CD4-positive, alpha-beta T cell treated with Interleukin-6 at 100 ng/mL for 8 hours (primary cell): ENCODE measurements around the gene GRK1.
"Not testable (repeated sequence)": the region's sequence is repeated elsewhere in the genome, so short reads cannot be mapped to it uniquely, and the experiment has no call there.

Source experiments
- DNase-seq: peaks from one replicate; pipeline ENCODE4 v3.0.0-alpha.2; 2020; ENCODE audit warnings: mixed read lengths, low spot score

GRK1 gene

GRCh38 chr13:113665597-113666328 is 1.3 kb upstream of the GRK1 start:
- DNase-seq = no peak

DNA sequence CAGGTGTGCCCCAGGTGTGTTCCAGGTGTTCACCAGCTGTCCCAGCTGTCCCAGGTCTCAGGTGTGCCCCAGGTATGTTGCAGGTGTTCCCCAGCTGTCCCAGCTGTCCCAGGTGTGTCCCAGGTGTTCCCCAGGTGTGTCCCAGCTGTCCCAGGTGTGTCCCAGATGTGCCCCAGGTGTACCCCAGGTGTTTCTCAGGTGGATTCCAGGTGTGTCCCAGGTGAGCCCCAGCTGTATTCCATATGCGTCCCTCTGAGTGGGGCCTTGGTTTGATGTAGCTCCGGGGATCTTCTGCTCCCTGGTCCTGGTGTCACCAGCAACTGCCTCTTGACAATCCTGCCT is 719 bp upstream of the GRK1 start:
- no peak for DNase-seq

DNA sequence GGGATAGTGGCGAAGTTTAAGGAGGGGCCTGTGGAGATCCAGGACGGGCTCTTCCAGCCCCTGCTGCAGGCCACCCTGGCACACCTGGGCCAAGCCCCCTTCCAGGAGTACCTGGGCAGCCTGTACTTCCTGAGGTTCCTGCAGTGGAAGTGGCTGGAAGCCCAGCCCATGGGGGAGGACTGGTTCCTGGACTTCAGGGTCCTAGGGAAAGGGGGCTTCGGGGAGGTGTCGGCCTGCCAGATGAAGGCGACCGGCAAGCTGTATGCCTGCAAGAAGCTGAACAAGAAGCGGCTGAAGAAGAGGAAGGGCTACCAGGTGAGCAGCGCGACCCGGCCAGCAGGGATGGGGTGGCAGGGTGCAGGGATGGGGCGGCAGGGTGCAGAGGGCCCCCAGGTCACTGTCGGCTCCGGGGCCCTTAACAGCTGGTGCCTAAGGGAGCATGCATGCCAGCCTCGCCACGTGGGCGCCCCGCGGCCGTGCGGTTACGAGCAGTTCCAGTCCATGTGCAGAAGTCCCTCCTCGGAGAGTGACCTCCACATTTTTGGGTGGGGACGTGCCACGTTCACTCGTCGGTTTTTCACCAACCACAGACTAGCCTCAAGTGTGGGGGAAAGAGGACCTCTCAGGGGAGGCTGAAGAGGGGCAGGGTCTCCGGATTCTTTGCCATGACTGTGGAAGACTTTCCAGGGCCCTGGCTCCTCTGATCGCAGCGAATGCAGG is 912 bp downstream of the GRK1 start:
- no peak for DNase-seq

GRCh38 chr13:113668491-113668971 is 1.5 kb downstream of the GRK1 start:
- no peak for DNase-seq

DNA sequence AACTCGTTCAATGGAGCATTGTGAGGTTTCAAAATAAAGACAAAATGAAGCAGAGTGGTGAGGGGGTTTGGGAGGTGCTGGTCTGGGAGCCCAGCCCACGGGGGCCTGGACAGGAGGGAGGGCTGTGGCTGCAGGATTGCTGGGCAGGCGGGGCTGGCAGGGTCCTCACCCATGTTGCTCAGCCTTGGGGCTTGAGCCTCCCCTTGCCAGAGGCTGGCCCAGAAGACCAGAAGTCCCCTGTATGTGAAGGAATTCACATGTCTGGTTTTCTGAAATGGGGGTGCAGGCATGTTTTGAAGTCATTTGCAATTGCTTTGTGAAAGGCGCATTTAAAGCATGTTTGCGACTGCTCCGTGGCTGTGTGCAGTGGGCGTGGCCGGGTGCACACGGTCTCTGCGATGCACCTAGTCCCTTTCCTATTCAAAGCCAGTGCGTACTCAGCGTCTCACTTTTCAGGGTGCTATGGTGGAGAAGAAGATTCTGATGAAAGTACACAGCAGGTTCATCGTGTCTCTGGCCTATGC is 2.3 kb downstream of the GRK1 start:
- DNase-seq = no peak

DNA sequence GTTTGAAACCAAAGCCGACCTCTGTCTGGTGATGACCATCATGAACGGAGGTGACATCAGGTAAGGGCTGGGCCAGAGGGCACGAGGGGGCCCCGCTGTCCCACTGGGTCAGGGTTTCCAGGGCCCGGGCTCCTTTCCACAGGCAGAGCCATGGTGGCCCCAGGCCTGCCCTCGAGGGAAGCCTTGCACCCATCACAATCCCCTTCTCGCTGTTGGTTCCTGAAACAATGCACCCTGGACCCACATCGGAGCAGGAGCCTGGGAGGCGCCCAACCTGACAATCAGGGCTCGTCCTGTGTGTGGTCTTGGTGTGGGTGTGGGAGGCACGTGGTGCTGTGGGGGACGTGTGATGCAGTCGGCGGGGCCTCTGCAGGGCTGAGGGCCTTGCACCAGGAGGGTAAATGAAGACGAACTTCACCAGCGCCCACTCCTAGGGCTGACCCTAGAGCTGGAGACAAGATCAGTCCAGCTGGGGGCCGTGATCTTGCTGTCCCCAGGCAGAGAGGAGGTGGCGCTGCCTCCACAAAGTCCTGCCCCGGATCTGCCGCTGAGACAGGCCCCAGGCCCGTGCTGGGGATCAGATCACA is 2.8 kb downstream of the GRK1 start:
- no peak for DNase-seq

DNA sequence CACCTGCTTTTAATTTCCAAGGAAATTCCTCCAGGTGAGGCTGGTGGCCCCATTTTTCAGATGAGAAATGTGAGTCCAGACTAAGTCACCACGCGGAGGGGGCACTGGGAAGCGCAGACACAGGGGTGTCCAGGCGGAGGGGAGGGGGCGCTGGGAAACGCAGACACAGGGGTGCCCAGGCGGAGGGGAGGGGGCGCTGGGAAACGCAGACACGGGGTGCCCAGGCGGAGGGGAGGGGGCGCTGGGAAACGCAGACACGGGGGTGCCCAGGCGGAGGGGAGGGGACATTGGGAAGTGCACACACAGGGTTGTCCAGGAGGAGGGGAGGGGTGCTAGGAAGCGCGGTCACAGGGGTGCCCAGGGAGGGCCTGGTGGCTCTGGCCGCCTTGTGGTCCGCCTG is 3.5 kb downstream of the GRK1 start:
- DNase-seq = no peak

DNA sequence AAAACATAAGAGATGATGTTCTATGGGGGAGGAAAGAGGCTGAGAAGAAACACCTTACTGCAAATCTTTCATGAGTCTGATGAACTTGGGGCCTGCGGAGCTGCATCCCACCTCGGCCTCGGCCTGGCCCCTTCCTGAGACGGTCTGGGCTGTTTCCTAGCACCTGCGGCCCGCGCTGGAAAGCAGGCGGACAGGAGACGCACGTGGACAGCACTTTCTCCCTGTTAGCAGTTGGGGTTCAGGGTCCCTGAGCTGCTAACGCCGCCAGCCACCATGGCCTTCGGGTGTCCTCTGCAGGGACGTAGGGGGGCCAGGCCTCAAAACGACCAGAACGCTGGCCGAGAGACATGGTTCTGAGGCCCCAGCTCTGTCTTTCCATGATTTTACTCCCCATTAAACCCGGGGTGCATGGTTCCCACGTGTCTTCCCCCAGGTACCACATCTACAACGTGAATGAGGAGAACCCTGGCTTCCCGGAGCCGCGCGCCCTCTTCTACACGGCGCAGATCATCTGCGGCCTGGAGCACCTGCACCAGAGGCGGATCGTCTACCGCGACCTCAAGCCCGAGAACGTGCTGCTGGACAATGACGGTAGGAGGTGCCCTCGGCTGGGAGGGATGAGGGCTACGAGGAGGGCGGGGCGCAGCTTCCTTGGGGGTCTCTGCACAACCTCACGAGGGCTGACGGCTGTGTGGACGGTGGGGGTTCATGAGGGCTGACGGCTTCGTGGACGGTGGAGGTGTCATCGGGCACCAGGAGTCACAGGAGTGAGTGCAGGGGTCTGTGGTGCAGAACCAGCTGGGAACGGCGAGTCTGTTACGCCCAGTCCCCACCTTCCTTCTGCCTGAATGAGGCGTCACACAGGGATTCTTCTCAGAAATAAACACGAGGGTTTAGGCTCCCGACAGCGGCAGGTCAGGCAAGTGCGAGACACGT is 4.3 kb downstream of the GRK1 start:
- DNase-seq = no peak

DNA sequence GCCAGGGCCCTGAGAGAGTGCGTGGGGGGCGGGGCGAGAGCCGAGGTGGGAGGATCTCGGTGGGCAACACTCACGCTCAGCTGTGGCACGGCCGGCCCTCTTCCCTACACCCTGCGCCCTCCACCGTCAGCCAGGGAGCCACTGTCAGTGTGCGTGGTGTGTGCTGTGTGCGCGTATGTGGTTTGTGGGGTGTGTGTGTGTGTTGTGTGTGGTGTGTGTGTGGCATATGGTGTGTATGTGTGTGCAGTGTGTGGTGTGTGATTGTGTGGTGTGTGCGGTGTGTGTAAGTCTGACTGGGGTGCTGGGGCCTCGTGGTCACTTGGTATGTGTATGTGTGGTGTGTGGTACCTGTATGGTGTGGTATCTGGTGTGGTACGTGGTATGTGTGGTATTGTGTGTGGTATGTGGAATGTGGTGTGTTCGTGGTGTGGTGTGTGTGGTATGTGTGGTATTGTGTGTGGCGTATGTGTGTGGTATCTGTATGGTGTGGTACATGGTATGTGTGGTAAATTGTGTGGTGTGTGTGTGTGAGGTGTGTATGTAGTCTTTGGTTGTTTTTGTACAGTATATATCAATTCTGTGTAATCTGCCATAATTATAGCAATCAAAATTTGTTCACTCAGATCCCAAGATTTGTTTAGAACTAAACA is 5.1 kb downstream of the GRK1 start:
- DNase-seq = no peak

GRCh38 chr13:113722921-113723320 is 55.9 kb downstream of the GRK1 start:
- DNase-seq = no peak

GRCh38 chr13:113723410-113724015 is 56.5 kb downstream of the GRK1 start:
- DNase-seq = no peak

DNA sequence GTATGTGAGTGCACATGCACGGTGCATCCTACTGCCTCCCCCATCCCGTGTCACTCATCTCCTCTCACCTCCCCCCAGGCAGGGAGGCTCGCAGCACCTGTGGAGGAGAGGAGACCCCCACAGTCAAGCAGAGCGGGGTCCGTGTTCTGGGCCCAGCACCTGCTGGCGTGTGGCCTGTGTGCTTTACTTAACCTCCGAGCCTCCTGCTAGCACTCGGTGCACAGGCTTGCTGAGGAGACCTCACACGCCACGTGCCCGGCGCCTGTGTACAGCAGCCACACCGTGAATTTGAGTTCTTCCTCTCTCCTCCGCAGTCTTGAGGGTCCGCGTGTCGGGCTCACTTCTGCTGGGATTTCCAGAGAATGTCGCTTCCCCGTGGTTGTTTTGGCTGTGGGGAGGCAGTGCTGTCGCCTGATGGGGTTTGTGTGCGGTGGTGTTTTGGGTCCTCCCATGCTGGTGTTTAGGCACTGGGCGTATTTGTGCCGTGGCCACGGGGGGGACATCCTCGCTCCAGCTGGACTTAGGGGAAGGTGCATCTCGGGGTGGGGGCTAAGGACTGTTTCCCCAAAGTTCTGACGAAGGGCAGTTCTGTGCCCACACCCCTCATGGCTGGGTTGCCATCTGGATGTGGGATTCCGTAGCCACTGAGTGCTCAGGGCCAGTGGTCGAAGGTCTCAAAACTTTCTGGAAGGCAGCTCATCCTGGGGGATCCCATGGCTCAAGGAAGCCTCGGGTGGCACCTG is 57.2 kb downstream of the GRK1 start:
- DNase-seq = no peak

- DNase-seq = peak; percentile 78
Observed at GRCh38 chr13:113724780-113725315, 57.8 kb downstream of the GRK1 start.

DNA sequence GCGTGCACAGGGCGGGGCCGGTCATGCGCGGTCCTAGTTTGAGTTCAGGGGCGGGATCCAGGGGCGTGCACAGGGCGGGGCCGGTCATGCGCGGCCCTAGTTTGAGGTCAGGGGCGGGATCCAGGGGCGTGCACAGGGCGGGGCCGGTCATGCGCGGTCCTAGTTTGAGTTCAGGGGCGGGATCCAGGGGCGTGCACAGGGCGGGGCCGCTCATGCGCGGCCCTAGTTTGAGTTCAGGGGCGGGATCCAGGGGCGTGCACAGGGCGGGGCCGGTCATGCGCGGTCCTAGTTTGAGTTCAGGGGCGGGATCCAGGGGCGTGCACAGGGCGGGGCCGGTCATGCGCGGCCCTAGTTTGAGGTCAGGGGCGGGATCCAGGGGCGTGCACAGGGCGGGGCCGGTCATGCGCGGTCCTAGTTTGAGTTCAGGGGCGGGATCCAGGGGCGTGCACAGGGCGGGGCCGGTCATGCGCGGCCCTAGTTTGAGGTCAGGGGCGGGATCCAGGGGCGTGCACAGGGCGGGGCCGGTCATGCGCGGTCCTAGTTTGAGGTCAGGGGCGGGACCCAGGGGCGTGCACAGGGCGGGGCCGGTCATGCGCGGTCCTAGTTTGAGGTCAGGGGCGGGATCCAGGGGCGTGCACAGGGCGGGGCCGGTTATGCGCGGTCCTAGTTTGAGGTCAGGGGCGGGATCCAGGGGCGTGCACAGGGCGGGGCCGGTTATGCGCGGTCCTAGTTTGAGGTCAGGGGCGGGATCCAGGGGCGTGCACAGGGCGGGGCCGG is 58.5 kb downstream of the GRK1 start:
- not testable (repeated sequence) for DNase-seq

DNA sequence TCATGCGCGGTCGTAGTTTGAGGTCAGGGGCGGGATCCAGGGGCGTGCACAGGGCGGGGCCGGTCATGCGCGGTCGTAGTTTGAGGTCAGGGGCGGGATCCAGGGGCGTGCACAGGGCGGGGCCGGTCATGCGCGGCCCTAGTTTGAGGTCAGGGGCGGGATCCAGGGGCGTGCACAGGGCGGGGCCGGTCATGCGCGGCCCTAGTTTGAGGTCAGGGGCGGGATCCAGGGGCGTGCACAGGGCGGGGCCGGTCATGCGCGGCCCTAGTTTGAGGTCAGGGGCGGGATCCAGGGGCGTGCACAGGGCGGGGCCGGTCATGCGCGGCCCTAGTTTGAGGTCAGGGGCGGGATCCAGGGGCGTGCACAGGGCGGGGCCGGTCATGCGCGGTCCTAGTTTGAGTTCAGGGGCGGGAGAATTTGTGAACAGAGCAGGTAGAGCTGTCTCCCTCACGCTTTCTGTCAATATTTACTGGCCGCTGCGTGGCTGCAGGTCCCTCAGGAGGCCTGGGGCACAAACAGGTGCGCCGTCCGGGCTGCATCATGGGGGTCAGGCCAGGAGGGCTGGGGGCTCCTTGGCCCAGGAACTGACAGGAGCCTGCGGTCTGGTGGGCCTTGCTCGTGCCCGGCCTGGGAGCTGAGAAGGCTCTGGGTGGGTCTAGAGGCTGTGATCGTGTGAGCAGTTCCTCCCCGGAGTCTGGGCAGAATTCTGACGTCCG is 59.2 kb downstream of the GRK1 start:
- peak; percentile 18 for DNase-seq

DNA sequence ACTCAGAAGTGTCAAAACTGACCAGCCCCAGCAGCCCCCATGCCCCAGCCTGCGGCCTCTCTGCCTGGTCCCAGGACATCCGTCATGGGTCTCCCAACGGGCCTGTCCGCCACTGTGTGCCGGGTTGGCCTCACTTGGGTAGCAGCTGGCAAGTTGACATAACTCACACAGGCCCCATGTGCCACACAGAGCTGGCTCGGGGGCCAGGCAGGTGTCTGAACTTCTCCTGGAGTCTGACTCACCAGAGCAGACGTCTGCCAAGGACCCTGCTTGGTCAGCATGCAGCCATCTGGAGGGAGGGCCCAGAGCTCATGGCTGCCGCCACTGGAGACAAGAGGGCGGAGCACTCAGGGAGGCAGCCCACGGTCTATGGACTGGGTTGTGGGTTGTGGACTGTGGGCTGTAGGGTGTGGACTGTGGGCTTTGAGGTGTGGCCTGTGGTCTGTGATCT is 60.0 kb downstream of the GRK1 start:
- no peak for DNase-seq

- no peak for DNase-seq
Observed at GRCh38 chr13:113728571-113729054, 61.6 kb downstream of the GRK1 start.
